Heart left ventricle (tissue), 13 donors: ENCODE data around the gene PLCB4.

Source experiments
- CTCF ChIP-seq, 12 donors: fragments of 200-600 bp; sonication (generic) in 4 of 12; IDR thresholded peaks; one replicate each; pipeline versions ENCODE4 v1.5.0 to v1.8.0; 2018 to 2022; ENCODE audit warnings: antibody characterized with exemption in 12 of 12, mild to moderate bottlenecking in 5 of 12
- POLR2A ChIP-seq, 2 donors: fragments of 450-650 bp; IDR thresholded peaks; one replicate each; pipeline ENCODE4 v1.6.1; 2017; ENCODE audit warnings: antibody characterized with exemption in 2 of 2, mild to moderate bottlenecking in 2 of 2, moderate library complexity in 2 of 2
- donor health status: ischemic (EF 13 %, LVEDD 7.1; RV severe dilation, severe dysfunction).
- donor health status: DM: no; HTN: yes; CAD: no.
- donor health status: DM: no; HTN: no; CAD: no.
- donor health status: ischemic (EF 25% LVEDD 6.9; RV normal size, moderate dysfunction).
- donor health status: ischemic (EF 25% LVEDD 5.7; RV mildly dilated, moderate dysfunction).
- donor health status: ischemic (EF 35%, LVEDD 5.7; RV mildly dilated, moderate dysfunction).
- donor health status: nonischemic (EF 11% LVEDD 7.7; RV severe dilation, severe dysfunction).
- donor health status: DM: yes; HTN: yes; CAD: no.
- donor health status: PGD.
- donor health status: ischemic (EF 29% LVEDD 5.4; RV normal size, mild dysfunction).
- donor health status: nonischemic (EF 23%, LVEDD 6.1; RV moderate dilation, normal function).

- TF ChIP-seq CTCF (IDR thresholded peaks at IDR 0.05) (no peak), POLR2A (IDR thresholded peaks at IDR 0.05) (no peak)
Measured at GRCh38 chr20:9302091-9302462, 233.2 kb downstream of the PLCB4 start.
